CD4-positive, alpha-beta memory T cell (primary cell): ENCODE data around the gene DNALI1. TPM values are rescaled to one million over a fixed set of nuclear protein-coding genes. Genes with fewer than 3 reads are reported as not detected.
A peak's percentile ranks its signal among the peaks of the same experiment; 100 is the strongest.

Experiments used
- CTCF ChIA-PET: fragments of 350-600 bp; sonication (Branson Sonifier 250); formaldehyde crosslinking; loops from one replicate; lab custom pipeline; 2021; ENCODE audit warnings: inconsistent platforms; ENCODE audit not compliant: partially characterized antibody; lab: Charles Lee
- POLR2A ChIA-PET: fragments of 350-600 bp; sonication (Branson Sonifier 250); formaldehyde crosslinking; loops from one replicate; lab custom pipeline; 2021; ENCODE audit not compliant: partially characterized antibody; lab: Charles Lee
- DNase-seq, 5 donors: peaks; one replicate each; pipeline versions ENCODE4 v3.0.0 to v3.0.0-alpha.2; 2020 to 2022; ENCODE audit warnings: mixed read lengths in 1 of 5
- H3K27ac ChIP-seq: one replicate; pipeline ENCODE4 v1.7.0; 2013; ENCODE audit warnings: low read depth, low read length
- H3K27me3 ChIP-seq: 2 replicates; pipeline ENCODE4 v1.7.0; 2013; ENCODE audit warnings: mild to moderate bottlenecking, low read length, moderate library complexity; ENCODE audit not compliant: insufficient read depth
- H3K36me3 ChIP-seq: 2 replicates; pipeline ENCODE4 v1.7.0; 2013; ENCODE audit warnings: mild to moderate bottlenecking, low read length, moderate library complexity; ENCODE audit not compliant: insufficient read depth
- H3K4me1 ChIP-seq: 2 replicates; pipeline ENCODE4 v1.7.0; 2013; ENCODE audit warnings: mild to moderate bottlenecking, low read length, moderate library complexity; ENCODE audit not compliant: insufficient read depth
- H3K4me3 ChIP-seq, 2 donors: one replicate each; pipeline ENCODE4 v1.7.0; 2013; ENCODE audit warnings: low read length in 2 of 2, mild to moderate bottlenecking in 1 of 2
- H3K9me3 ChIP-seq, 2 donors: one replicate each; pipeline ENCODE4 v1.7.0; 2013; ENCODE audit warnings: low read length in 2 of 2, control low read depth in 1 of 2; ENCODE audit not compliant: control insufficient read depth in 1 of 2
- H3K27ac Mint-ChIP-seq, 7 donors: one replicate each; pipeline ENCODE4 v1.8.0; 2020 to 2021; ENCODE audit warnings: mixed read lengths in 7 of 7, mild to moderate bottlenecking in 6 of 7, inconsistent platforms in 3 of 7, moderate library complexity in 3 of 7
- H3K27me3 Mint-ChIP-seq, 2 donors: one replicate each; pipeline ENCODE4 v1.8.0; 2020 to 2021; ENCODE audit warnings: mixed read lengths in 2 of 2
- H3K36me3 Mint-ChIP-seq, 2 donors: one replicate each; pipeline ENCODE4 v1.8.0; 2020 to 2021; ENCODE audit warnings: mixed read lengths in 2 of 2, inconsistent platforms in 1 of 2, mild to moderate bottlenecking in 1 of 2
- H3K4me1 Mint-ChIP-seq, 4 donors: one replicate each; pipeline ENCODE4 v1.8.0; 2020 to 2021; ENCODE audit warnings: mixed read lengths in 4 of 4, mild to moderate bottlenecking in 1 of 4
- H3K4me3 Mint-ChIP-seq, 8 donors: one replicate each; pipeline ENCODE4 v1.8.0; 2020 to 2021; ENCODE audit warnings: mixed read lengths in 8 of 8, mild to moderate bottlenecking in 7 of 8, moderate library complexity in 6 of 8, inconsistent platforms in 3 of 8
- H3K9me3 Mint-ChIP-seq, 8 donors: one replicate each; pipeline ENCODE4 v1.8.0; 2020 to 2021; ENCODE audit warnings: mixed read lengths in 8 of 8, mild to moderate bottlenecking in 5 of 8, inconsistent platforms in 3 of 8, moderate library complexity in 1 of 8
- intact Hi-C: fragments of 100-400 bp; cut with micrococcal nuclease; formaldehyde crosslinking; loops from one replicate; pipeline ENCODE4 v1.15.1; 2023
- polyA plus RNA-seq, 2 donors: library from polyadenylated mRNA; unstranded; fragments of 300-500 nt; fragmentation: Illumina TruSeq; gene quantifications; one replicate each; pipeline ENCODE4 v1.2.3, GENCODE V29; 2021
- total RNA-seq, 2 experiments: library from RNA; stranded (reverse); gene quantifications; one replicate each; pipeline ENCODE4 v1.2.3, GENCODE V29; 2021

DNALI1 gene
- total and polyA plus RNA-seq, 4 experiments from 2014 or later = 0.25 to 0.69 TPM; not detected in 2

- POLR2A ChIA-PET = no interaction called here
- CTCF ChIA-PET = interaction anchor here (0.6 to 1.9 kb wide), 3 partner anchors 20 to 120 kb away, joined by 3 to 9 read pairs (median 3); no protein-coding TSS in a partner anchor
These were observed 4.7 kb downstream of the DNALI1 start for GRCh38 chr1:37561133-37562132.

GRCh38 chr1:37562984-37563383 lies 6.2 kb downstream of the DNALI1 start:
- H3K4me1 Mint-ChIP-seq = peaks cover 0 to 1% (median 0%) of the 10 kb centered on the region in 4 donors
- intact Hi-C loops = no loop called here
- Histone ChIP-seq H3K4me1 (no peaks in the 10 kb centered on the region), H3K27me3 (no peaks in the 10 kb centered on the region), H3K27ac (no peak overlapping the region), H3K9me3 (no peaks in the 10 kb centered on the region), H3K36me3 (peaks cover 27% of the 10 kb centered on the region), H3K4me3 (no peak overlapping the region)
- no peak overlapping the region for H3K27ac Mint-ChIP-seq
- no peak overlapping the region for H3K4me3 Mint-ChIP-seq
- ChIA-PET POLR2A (no interaction called here), CTCF (interaction anchor here (1.5 to 1.9 kb wide), 2 partner anchors 19 to 118 kb away, joined by 3 to 9 read pairs; no protein-coding TSS in a partner anchor)
- H3K27me3 Mint-ChIP-seq = no peaks in the 10 kb centered on the region
- DNase-seq = no peak
- peaks cover 24 to 41% of the 10 kb centered on the region in 2 donors for H3K36me3 Mint-ChIP-seq
- H3K9me3 Mint-ChIP-seq = no peaks in the 10 kb centered on the region

More at GRCh38 chr1:37561133-37562132, 4.7 kb downstream of the DNALI1 start:
- Histone ChIP-seq H3K4me3 (no peak overlapping the region), H3K27ac (no peak overlapping the region), H3K9me3 (no peaks in the 10 kb centered on the region), H3K36me3 (peaks cover 11% of the 10 kb centered on the region), H3K27me3 (no peaks in the 10 kb centered on the region), H3K4me1 (no peaks in the 10 kb centered on the region)
- Mint-ChIP-seq H3K36me3 (peaks cover 12 to 25% of the 10 kb centered on the region in 2 donors), H3K27ac (peak overlapping the region in 3 of 7 donors; percentile 23 to 82 (median 81)), H3K4me3 (no peak overlapping the region), H3K4me1 (peaks cover 0 to 1% (median 0%) of the 10 kb centered on the region in 4 donors), H3K9me3 (no peaks in the 10 kb centered on the region), H3K27me3 (no peaks in the 10 kb centered on the region)
- peak in 4 of 5 donors; percentile 16 to 36 (median 24) for DNase-seq
- intact Hi-C loops = loop anchor here (1.0 kb wide), 1 partner anchor 121 kb away; no protein-coding TSS in a partner anchor

GRCh38 chr1:37564892-37565291 lies 8.2 kb downstream of the DNALI1 start:
- ChIA-PET POLR2A (no interaction called here), CTCF (interaction anchor here (1.1 to 1.3 kb wide), 4 partner anchors 10 to 40 kb away, joined by 3 to 4 read pairs (median 4); partner anchors contain the start of gene SNIP1)
- Histone ChIP-seq H3K9me3 (no peaks in the 10 kb centered on the region), H3K36me3 (peaks cover 46% of the 10 kb centered on the region), H3K4me1 (no peaks in the 10 kb centered on the region), H3K27ac (no peak overlapping the region), H3K4me3 (no peak overlapping the region), H3K27me3 (no peaks in the 10 kb centered on the region)
- Mint-ChIP-seq H3K27ac (peak overlapping the region in 2 of 7 donors; percentile 3 to 48), H3K9me3 (no peaks in the 10 kb centered on the region), H3K4me1 (no peaks in the 10 kb centered on the region), H3K27me3 (no peaks in the 10 kb centered on the region), H3K4me3 (no peak overlapping the region), H3K36me3 (peaks cover 39 to 60% of the 10 kb centered on the region in 2 donors)
- intact Hi-C loops = no loop called here
- no peak for DNase-seq

GRCh38 chr1:37567023-37567422 lies 10.3 kb downstream of the DNALI1 start:
- intact Hi-C loops = no loop called here
- Histone ChIP-seq H3K9me3 (no peaks in the 10 kb centered on the region), H3K27ac (no peak overlapping the region), H3K36me3 (peaks cover 62% of the 10 kb centered on the region), H3K4me3 (no peak overlapping the region), H3K4me1 (no peaks in the 10 kb centered on the region), H3K27me3 (no peaks in the 10 kb centered on the region)
- Mint-ChIP-seq H3K27ac (peak overlapping the region in 2 of 7 donors; percentile 24 to 63), H3K9me3 (no peaks in the 10 kb centered on the region), H3K27me3 (no peaks in the 10 kb centered on the region), H3K4me1 (no peaks in the 10 kb centered on the region), H3K4me3 (no peak overlapping the region), H3K36me3 (peaks cover 57 to 77% of the 10 kb centered on the region in 2 donors)
- POLR2A ChIA-PET = interaction anchor here (1.1 kb wide), 1 partner anchor 52 kb away, joined by 3 read pairs; no protein-coding TSS in a partner anchor
- DNase-seq = no peak
- CTCF ChIA-PET = no interaction called here

- H3K4me3 ChIP-seq = no peak overlapping the region
- Mint-ChIP-seq H3K9me3 (no peaks in the 10 kb centered on the region), H3K4me3 (no peak overlapping the region), H3K4me1 (no peaks in the 10 kb centered on the region), H3K27me3 (no peaks in the 10 kb centered on the region), H3K27ac (peak overlapping the region in 2 of 7 donors; percentile 45 to 57), H3K36me3 (peaks cover 74 to 93% of the 10 kb centered on the region in 2 donors)
- H3K36me3 ChIP-seq = peaks cover 92% of the 10 kb centered on the region
- H3K27ac ChIP-seq = no peak overlapping the region
- CTCF ChIA-PET = no interaction called here
- no peaks in the 10 kb centered on the region for H3K4me1 ChIP-seq
- no peaks in the 10 kb centered on the region for H3K9me3 ChIP-seq
- POLR2A ChIA-PET = no interaction called here
- DNase-seq = no peak
- intact Hi-C loops = no loop called here
- H3K27me3 ChIP-seq = no peaks in the 10 kb centered on the region
These were observed 14.0 kb downstream of the DNALI1 start for GRCh38 chr1:37570528-37571334.

- ChIA-PET POLR2A (no interaction called here), CTCF (interaction anchor here (1.2 to 2.0 kb wide), 2 partner anchors 10 to 29 kb away, joined by 3 to 6 read pairs; no protein-coding TSS in a partner anchor)
- no peaks in the 10 kb centered on the region for H3K27me3 ChIP-seq
- H3K36me3 ChIP-seq = peaks cover 71% of the 10 kb centered on the region
- no peak overlapping the region for H3K27ac ChIP-seq
- no peak overlapping the region for H3K4me3 ChIP-seq
- Mint-ChIP-seq H3K36me3 (peaks cover 63 to 81% of the 10 kb centered on the region in 2 donors), H3K4me1 (peaks cover 0 to 1% (median 0%) of the 10 kb centered on the region in 4 donors), H3K27ac (peak overlapping the region in 2 of 7 donors; percentile 22 to 75), H3K9me3 (no peaks in the 10 kb centered on the region), H3K4me3 (no peak overlapping the region), H3K27me3 (no peaks in the 10 kb centered on the region)
- no peak for DNase-seq
- H3K4me1 ChIP-seq = no peaks in the 10 kb centered on the region
- no peaks in the 10 kb centered on the region for H3K9me3 ChIP-seq
- intact Hi-C loops = no loop called here
These were observed 18.2 kb downstream of the DNALI1 start for GRCh38 chr1:37574834-37575480.
